ENCODE measurements around the gene SRSF4.

Gene SRSF4

GRCh38 chr1:29190718-29191117, 9.0 kb upstream of the SRSF4 start:
- H3K4me1 ChIP-seq (ENCODE audit: insufficient read depth, low read length), result peaks cover 16% of the 10 kb centered on the region
- no peaks in the 10 kb centered on the region for H3K36me3 ChIP-seq (ENCODE audit: insufficient read depth, low read length)
- no peaks in the 10 kb centered on the region for H3K9me3 ChIP-seq (ENCODE audit: control insufficient read depth, insufficient read depth, low read length)
- no peak overlapping the region for H3K9ac ChIP-seq (ENCODE audit: low read depth, low read length)

- no peaks in the 10 kb centered on the region for H3K36me3 ChIP-seq (ENCODE audit: insufficient read depth, low read length)
- no peaks in the 10 kb centered on the region for H3K9me3 ChIP-seq (ENCODE audit: control insufficient read depth, insufficient read depth, low read length)
- no peak overlapping the region for H3K9ac ChIP-seq (ENCODE audit: low read depth, low read length)
- H3K4me1 ChIP-seq (ENCODE audit: insufficient read depth, low read length), result peaks cover 20% of the 10 kb centered on the region
These were observed 5.0 kb upstream of the SRSF4 start for GRCh38 chr1:29186707-29187106.

DNA sequence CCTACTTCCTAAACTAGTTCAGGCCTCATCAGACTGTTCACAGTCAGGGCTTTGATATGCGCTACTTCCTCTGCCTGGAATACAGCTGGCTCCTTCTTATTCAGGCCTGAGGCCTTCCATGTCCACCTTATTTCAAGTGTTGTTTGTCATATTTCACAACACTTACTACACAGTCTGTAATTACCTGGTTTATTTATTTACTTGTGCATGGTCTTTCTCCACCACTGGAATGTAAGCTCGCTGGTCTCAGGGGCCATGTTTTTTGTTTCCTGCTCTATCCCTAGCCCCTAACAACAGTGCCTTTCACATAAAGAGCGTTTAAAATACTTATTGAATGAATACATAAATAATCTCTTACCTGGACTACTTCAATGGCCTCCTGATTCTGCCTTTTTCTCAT, 4.6 kb upstream of the SRSF4 start:
- no peaks in the 10 kb centered on the region for H3K9me3 ChIP-seq (ENCODE audit: control insufficient read depth, insufficient read depth, low read length)
- no peaks in the 10 kb centered on the region for H3K36me3 ChIP-seq (ENCODE audit: insufficient read depth, low read length)
- H3K9ac ChIP-seq (ENCODE audit: low read depth, low read length), result no peak overlapping the region
- H3K4me1 ChIP-seq (ENCODE audit: insufficient read depth, low read length), result peaks cover 20% of the 10 kb centered on the region

- H3K9ac ChIP-seq (ENCODE audit: low read depth, low read length), result no peak overlapping the region
- peaks cover 25% of the 10 kb centered on the region for H3K4me1 ChIP-seq (ENCODE audit: insufficient read depth, low read length)
- peaks cover 6% of the 10 kb centered on the region; the same call in 1 of the 2 replicates for H3K36me3 ChIP-seq (ENCODE audit: insufficient read depth, low read length)
- no peaks in the 10 kb centered on the region for H3K9me3 ChIP-seq (ENCODE audit: control insufficient read depth, insufficient read depth, low read length)
These were observed 1.6 kb upstream of the SRSF4 start for GRCh38 chr1:29183287-29183686.

DNA sequence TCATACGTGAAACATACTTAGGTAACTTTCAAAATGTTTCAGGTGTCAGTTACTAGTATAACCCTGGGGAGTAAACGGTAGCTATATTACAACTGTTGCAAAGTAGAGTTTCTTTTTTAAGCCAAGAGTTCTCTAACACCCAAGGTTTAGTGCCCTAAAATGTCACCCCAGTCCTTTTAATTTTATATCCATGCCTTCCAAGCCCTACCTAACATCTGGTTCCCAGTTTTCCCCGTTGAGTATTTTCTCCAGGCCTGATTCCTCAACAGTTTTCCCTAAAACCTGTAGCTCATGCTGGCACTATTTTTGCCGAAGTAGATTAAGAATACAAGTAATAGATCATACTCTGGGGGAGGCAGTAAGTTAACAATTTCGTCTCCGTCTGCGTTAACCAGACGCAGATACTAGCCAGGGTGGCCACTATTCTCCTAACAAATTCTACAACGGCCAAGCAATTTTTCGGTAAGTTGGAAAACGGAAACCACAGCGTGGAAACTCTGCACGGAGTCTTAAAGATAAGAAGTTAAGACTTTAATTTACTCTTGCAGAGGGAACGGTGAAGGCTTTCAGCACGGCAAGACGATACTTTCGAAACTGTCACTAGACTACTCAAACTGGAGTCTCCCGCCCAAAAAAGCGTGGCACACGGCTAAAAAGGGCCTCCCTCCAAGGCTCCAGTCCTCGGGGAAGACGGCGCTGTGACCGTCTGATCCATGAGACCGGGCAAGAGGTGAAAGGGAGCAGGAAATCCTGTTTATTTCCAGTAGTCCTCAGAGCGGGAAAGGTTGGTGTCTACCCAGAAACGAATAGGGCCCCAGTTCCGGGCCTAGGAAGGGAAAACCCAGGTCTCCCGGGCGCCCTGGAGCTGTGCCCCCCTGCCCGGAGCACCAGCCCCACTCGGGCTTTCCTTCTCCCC, 945 bp downstream of the SRSF4 start:
- Histone ChIP-seq H3K36me3 (ENCODE audit: insufficient read depth, low read length) (peaks cover 6% of the 10 kb centered on the region; the same call in 1 of the 2 replicates), H3K4me1 (ENCODE audit: insufficient read depth, low read length) (peaks cover 17% of the 10 kb centered on the region), H3K9me3 (ENCODE audit: control insufficient read depth, insufficient read depth, low read length) (no peaks in the 10 kb centered on the region), H3K9ac (ENCODE audit: low read depth, low read length) (peak overlapping the region; percentile 75)

DNA sequence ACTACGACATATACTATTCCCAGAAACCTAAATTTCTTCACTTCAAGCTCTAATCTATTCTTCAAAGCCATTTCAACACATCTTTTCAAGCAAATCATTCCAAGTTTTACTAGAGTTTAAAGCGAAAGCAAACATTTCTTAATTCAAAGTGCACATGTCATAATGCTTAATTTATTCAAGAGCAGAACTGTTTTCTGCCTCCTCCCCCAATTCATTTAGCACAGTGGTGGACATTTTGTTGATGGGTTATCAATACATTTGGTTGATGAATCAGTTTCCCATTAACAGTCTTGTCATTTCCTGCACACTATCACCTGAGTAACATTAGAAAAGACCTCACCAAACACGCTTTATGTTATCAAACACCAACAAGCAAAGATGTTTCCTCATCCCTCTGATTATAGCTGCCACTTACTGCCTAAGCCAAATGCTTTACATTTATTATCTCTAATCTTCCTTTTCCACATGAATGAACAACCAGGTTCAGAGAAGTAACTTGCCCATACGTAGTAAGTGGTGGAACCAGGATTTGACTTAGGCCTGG, 2.0 kb downstream of the SRSF4 start:
- H3K4me1 ChIP-seq (ENCODE audit: insufficient read depth, low read length), result peaks cover 15% of the 10 kb centered on the region
- H3K9ac ChIP-seq (ENCODE audit: low read depth, low read length), result peak overlapping the region; percentile 75
- H3K36me3 ChIP-seq (ENCODE audit: insufficient read depth, low read length), result peaks cover 6% of the 10 kb centered on the region; the same call in 1 of the 2 replicates
- no peaks in the 10 kb centered on the region for H3K9me3 ChIP-seq (ENCODE audit: control insufficient read depth, insufficient read depth, low read length)

DNA sequence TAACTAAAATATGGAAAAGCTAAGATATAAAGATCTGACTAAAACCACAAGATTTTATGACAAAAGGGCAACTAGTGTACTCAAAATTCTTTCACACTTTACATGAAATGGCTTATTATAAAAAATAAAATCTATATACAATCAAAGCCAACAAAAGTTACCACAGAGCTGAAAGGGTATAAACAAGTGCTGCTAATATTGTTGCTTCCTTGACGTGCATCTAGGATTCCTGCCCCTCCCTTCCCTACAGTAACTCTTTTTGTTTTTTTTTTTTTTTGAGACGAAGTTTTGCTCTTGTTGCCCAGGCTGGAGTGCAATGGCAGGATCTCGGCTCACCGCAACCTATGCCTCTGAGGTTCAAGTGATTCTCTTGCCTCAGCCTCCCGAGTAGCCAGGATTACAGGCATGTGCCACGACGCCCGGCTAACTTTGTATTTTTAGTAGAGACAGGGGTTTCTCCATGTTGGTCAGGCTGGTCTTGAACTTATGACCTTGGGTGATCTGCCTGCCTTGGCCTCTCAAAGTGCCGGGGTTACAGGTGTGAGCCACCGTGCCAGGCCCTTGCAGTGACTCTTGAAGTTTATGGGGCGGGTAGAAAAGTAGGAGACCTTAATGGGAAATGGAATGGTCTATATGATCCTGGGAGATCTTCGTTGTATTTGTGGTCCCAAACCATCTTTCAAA, 4.5 kb downstream of the SRSF4 start:
- peaks cover 12% of the 10 kb centered on the region for H3K4me1 ChIP-seq (ENCODE audit: insufficient read depth, low read length)

DNA sequence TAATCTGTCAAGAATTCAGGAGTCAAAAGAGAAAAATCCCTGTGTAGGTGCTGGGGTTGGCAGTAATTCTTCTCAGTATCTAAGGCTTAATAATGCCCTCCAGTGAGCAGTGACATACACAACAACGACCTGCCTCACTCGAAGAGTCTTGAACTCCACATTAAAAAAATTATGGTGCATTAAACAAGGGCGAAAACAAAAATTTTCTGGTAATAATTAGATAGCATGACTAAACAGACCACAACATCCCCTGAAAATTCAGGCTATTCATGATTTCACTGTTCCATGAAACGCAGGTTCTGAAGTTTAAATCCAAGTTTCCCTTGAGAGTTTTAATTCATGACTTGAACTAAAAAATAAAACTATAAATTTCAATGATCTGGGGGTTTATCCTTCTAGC, 5.1 kb downstream of the SRSF4 start:
- H3K9me3 ChIP-seq (ENCODE audit: control insufficient read depth, insufficient read depth, low read length), result no peaks in the 10 kb centered on the region
- H3K36me3 ChIP-seq (ENCODE audit: insufficient read depth, low read length), result peaks cover 6% of the 10 kb centered on the region; the same call in 1 of the 2 replicates
- no peak overlapping the region for H3K9ac ChIP-seq (ENCODE audit: low read depth, low read length)
- H3K4me1 ChIP-seq (ENCODE audit: insufficient read depth, low read length), result peaks cover 15% of the 10 kb centered on the region

More for the DNA sequence above, 4.5 kb downstream of the SRSF4 start:
- Histone ChIP-seq H3K9ac (ENCODE audit: low read depth, low read length) (no peak overlapping the region), H3K36me3 (ENCODE audit: insufficient read depth, low read length) (peaks cover 6% of the 10 kb centered on the region; the same call in 1 of the 2 replicates), H3K9me3 (ENCODE audit: control insufficient read depth, insufficient read depth, low read length) (no peaks in the 10 kb centered on the region)

- no peak overlapping the region for H3K9ac ChIP-seq (ENCODE audit: low read depth, low read length)
- peaks cover 26% of the 10 kb centered on the region for H3K4me1 ChIP-seq (ENCODE audit: insufficient read depth, low read length)
- H3K36me3 ChIP-seq (ENCODE audit: insufficient read depth, low read length), result no peaks in the 10 kb centered on the region; the same call in 1 of the 2 replicates
- no peaks in the 10 kb centered on the region for H3K9me3 ChIP-seq (ENCODE audit: control insufficient read depth, insufficient read depth, low read length)
These were observed 9.2 kb downstream of the SRSF4 start for GRCh38 chr1:29172415-29172939.

GRCh38 chr1:29171521-29171920, 10.2 kb downstream of the SRSF4 start:
- H3K9me3 ChIP-seq (ENCODE audit: control insufficient read depth, insufficient read depth, low read length), result no peaks in the 10 kb centered on the region
- H3K4me1 ChIP-seq (ENCODE audit: insufficient read depth, low read length), result peaks cover 24% of the 10 kb centered on the region
- H3K36me3 ChIP-seq (ENCODE audit: insufficient read depth, low read length), result peaks cover 4% of the 10 kb centered on the region
- H3K9ac ChIP-seq (ENCODE audit: low read depth, low read length), result no peak overlapping the region

- Histone ChIP-seq H3K36me3 (ENCODE audit: insufficient read depth, low read length) (peaks cover 6% of the 10 kb centered on the region), H3K9me3 (ENCODE audit: control insufficient read depth, insufficient read depth, low read length) (no peaks in the 10 kb centered on the region), H3K9ac (ENCODE audit: low read depth, low read length) (no peak overlapping the region), H3K4me1 (ENCODE audit: insufficient read depth, low read length) (peaks cover 28% of the 10 kb centered on the region)
These were observed 10.6 kb downstream of the SRSF4 start for GRCh38 chr1:29171089-29171488.

DNA sequence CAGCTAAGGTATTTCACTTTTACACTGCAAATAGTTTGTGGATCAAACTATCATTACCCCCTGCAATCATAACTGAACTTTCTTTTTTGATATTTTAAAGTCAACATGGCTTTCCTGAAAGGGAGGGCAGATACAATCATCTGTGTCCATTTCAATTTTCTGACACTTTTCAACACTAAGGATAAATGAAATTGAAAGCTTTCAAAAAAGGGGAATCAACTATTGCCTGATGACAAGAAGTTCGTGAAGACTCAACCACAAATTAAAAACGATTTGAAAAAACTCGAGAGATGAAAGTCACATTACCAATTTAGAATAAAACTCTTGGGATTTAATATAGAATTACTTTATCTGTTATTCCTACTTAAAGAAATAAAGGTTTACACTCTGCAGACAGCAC, 11.7 kb downstream of the SRSF4 start:
- Histone ChIP-seq H3K9ac (ENCODE audit: low read depth, low read length) (no peak overlapping the region), H3K4me1 (ENCODE audit: insufficient read depth, low read length) (peaks cover 39% of the 10 kb centered on the region), H3K9me3 (ENCODE audit: control insufficient read depth, insufficient read depth, low read length) (no peaks in the 10 kb centered on the region), H3K36me3 (ENCODE audit: insufficient read depth, low read length) (peaks cover 6% of the 10 kb centered on the region)

GRCh38 chr1:29167904-29168303, 13.8 kb downstream of the SRSF4 start:
- Histone ChIP-seq H3K4me1 (ENCODE audit: insufficient read depth, low read length) (peaks cover 56% of the 10 kb centered on the region), H3K9ac (ENCODE audit: low read depth, low read length) (no peak overlapping the region), H3K9me3 (ENCODE audit: control insufficient read depth, insufficient read depth, low read length) (no peaks in the 10 kb centered on the region), H3K36me3 (ENCODE audit: insufficient read depth, low read length) (peaks cover 6% of the 10 kb centered on the region)

DNA sequence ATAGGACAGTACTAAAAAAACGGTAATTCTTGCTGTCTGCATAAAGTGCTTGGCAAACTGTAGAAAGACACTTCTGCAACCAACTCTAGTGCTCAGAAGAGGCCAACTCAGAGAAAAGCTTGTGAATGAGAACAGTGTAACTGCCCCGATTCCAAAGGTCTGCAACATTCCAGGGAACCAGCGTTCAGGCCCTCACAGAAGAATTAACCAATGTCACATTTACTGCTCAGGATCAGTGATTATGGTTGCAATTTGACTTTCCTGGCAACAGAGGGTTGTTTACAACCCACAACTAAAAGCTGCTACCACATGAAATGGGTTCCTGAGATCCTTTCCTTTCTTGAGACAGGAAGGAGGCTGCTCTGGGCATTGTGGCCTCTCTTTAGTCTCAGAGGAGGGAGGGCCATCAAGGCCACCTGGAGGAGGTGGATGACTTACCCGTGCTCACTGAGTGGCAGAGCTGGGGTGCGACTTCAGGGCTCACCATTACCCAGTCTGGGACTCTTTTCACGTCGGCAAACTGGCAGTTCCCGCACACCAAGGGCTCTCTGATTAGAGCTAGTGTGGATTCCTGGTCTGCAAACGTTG, 15.3 kb downstream of the SRSF4 start:
- no peak overlapping the region for H3K9ac ChIP-seq (ENCODE audit: low read depth, low read length)
- peaks cover 63% of the 10 kb centered on the region for H3K4me1 ChIP-seq (ENCODE audit: insufficient read depth, low read length)
- H3K36me3 ChIP-seq (ENCODE audit: insufficient read depth, low read length), result peaks cover 6% of the 10 kb centered on the region
- no peaks in the 10 kb centered on the region for H3K9me3 ChIP-seq (ENCODE audit: control insufficient read depth, insufficient read depth, low read length)

Data from ES-I3 (cell line).